Esophagus muscularis mucosa (tissue), 4 donors: ENCODE data around the gene TTLL1. TPM values are rescaled to one million over a fixed set of nuclear protein-coding genes. Genes with fewer than 3 reads are reported as not detected.

Experiments used
- DNase-seq: peaks from one replicate; pipeline ENCODE4 v3.0.0-alpha.2; 2017; ENCODE audit errors: extremely low spot score
- H3K27ac ChIP-seq, 4 donors: fragments of 200-600 bp; sonication (generic); replicated peaks in 1 of 4; 1 replicate in 3 of 4; 2 replicates in 1 of 4; pipeline ENCODE4 v1.5.1; 2016 to 2019; ENCODE audit warnings: mild to moderate bottlenecking in 1 of 4
- H3K27me3 ChIP-seq, 4 donors: fragments of 200-600 bp; sonication (generic); one replicate each; pipeline versions ENCODE4 v1.5.1 to v1.6.0; 2016 to 2019
- H3K36me3 ChIP-seq, 4 donors: fragments of 200-600 bp; sonication (generic); one replicate each; pipeline ENCODE4 v1.5.1; 2016 to 2019
- H3K4me1 ChIP-seq, 4 donors: fragments of 200-600 bp; sonication (generic); one replicate each; pipeline ENCODE4 v1.5.1; 2016 to 2019
- H3K4me3 ChIP-seq, 4 donors: fragments of 200-600 bp; sonication (generic); 1 replicate in 2 of 4; 2 replicates in 2 of 4; pipeline ENCODE4 v1.5.1; 2016 to 2019; ENCODE audit warnings: mild to moderate bottlenecking in 4 of 4, moderate library complexity in 1 of 4
- H3K9me3 ChIP-seq, 4 donors: fragments of 200-600 bp; sonication (generic); 1 replicate in 3 of 4; 2 replicates in 1 of 4; pipeline ENCODE4 v1.5.1; 2016 to 2019
- EP300 ChIP-seq: sonication (generic); formaldehyde crosslinking; IDR thresholded peaks from one replicate; pipeline ENCODE4 v1.6.1; 2017; ENCODE audit warnings: antibody characterized with exemption
- POLR2A ChIP-seq: fragments of 450-650 bp; IDR thresholded peaks from one replicate; pipeline ENCODE4 v1.6.1; 2017; ENCODE audit warnings: antibody characterized with exemption, moderate library complexity, mild to moderate bottlenecking, low read depth
- POLR2AphosphoS5 ChIP-seq, 2 donors: sonication (generic); formaldehyde crosslinking; IDR thresholded peaks; one replicate each; pipeline ENCODE4 v1.6.1; 2017; ENCODE audit warnings: antibody characterized with exemption in 2 of 2
- WGBS: methylation state at CpG from one replicate; pipeline ENCODE4 v1.1.5; 2018; 5-methylcytosine and 5-hydroxymethylcytosine counted together
- intact Hi-C: fragments of 100-400 bp; cut with DNase I; formaldehyde crosslinking; loops from one replicate; pipeline ENCODE4 v1.15.1; 2023
- total RNA-seq, 4 donors: library from RNA; depleted of rRNA; stranded (reverse); fragments of >200 nt; gene quantifications; one replicate each; pipeline versions ENCODE4 v1.1.0 to v1.2.1, GENCODE V29; 2016
- TF ChIP-seq, protein P1 (sequence below), 3 experiments: fragments of 200-600 bp in 2 of 3; fragments of 450-650 bp in 1 of 3; sonication (generic) in 2 of 3; IDR thresholded peaks; one replicate each; pipeline ENCODE4 v1.5.1; 2017 to 2019; ENCODE audit warnings: antibody characterized with exemption in 3 of 3, mild to moderate bottlenecking in 2 of 3, moderate library complexity in 1 of 3

TTLL1 gene
- total RNA-seq, 4 donors from 2014 or later, result 2.8 to 7.3 (median 4.1) TPM

- Histone ChIP-seq H3K9me3 (no peaks in the 10 kb centered on the region), H3K4me3 (peak overlapping the region in 1 of 4 donors; percentile 4), H3K27me3 (no peaks in the 10 kb centered on the region), H3K27ac (peak overlapping the region; percentile 62 to 74 (median 67)), H3K4me1 (peaks cover 42 to 95% (median 89%) of the 10 kb centered on the region in 4 donors), H3K36me3 (no peaks in the 10 kb centered on the region)
- intact Hi-C loops, result no loop called here
- no peak for DNase-seq
- WGBS, result 58% methylated on average over 4 of the region's 4 CpGs
- TF ChIP-seq, protein P1, sequence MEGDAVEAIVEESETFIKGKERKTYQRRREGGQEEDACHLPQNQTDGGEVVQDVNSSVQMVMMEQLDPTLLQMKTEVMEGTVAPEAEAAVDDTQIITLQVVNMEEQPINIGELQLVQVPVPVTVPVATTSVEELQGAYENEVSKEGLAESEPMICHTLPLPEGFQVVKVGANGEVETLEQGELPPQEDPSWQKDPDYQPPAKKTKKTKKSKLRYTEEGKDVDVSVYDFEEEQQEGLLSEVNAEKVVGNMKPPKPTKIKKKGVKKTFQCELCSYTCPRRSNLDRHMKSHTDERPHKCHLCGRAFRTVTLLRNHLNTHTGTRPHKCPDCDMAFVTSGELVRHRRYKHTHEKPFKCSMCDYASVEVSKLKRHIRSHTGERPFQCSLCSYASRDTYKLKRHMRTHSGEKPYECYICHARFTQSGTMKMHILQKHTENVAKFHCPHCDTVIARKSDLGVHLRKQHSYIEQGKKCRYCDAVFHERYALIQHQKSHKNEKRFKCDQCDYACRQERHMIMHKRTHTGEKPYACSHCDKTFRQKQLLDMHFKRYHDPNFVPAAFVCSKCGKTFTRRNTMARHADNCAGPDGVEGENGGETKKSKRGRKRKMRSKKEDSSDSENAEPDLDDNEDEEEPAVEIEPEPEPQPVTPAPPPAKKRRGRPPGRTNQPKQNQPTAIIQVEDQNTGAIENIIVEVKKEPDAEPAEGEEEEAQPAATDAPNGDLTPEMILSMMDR (IDR thresholded peaks at IDR 0.05), result no peak
- TF ChIP-seq EP300, result no peak
- TF ChIP-seq POLR2A, result no peak
- TF ChIP-seq POLR2AphosphoS5 (IDR thresholded peaks at IDR 0.05), result no peak
These were observed 80.3 kb downstream of the TTLL1 start for GRCh38 chr22:43008921-43009320.

- 95% methylated on average over 4 of the region's 4 CpGs for WGBS
- H3K4me1 ChIP-seq, result peaks cover 38 to 95% (median 89%) of the 10 kb centered on the region in 4 donors
- H3K27ac ChIP-seq, result peak overlapping the region; percentile 62 to 74 (median 67)
- no peaks in the 10 kb centered on the region for H3K36me3 ChIP-seq
- no peak for DNase-seq
- TF ChIP-seq, protein P1 (IDR thresholded peaks at IDR 0.05), result no peak
- TF ChIP-seq POLR2AphosphoS5 (IDR thresholded peaks at IDR 0.05), result peak in 1 of 2 donors; percentile 17
- no peaks in the 10 kb centered on the region for H3K27me3 ChIP-seq
- H3K9me3 ChIP-seq, result no peaks in the 10 kb centered on the region
- peak overlapping the region in 1 of 4 donors; percentile 4 for H3K4me3 ChIP-seq
- intact Hi-C loops, result no loop called here
These were observed 80.7 kb downstream of the TTLL1 start for GRCh38 chr22:43008509-43008908.

GRCh38 chr22:43007519-43008102 is 81.6 kb downstream of the TTLL1 start:
- H3K27ac ChIP-seq, result peak overlapping the region in 2 of 4 donors; percentile 71 to 74
- no peak for DNase-seq
- no peaks in the 10 kb centered on the region for H3K27me3 ChIP-seq
- H3K4me3 ChIP-seq, result no peak overlapping the region
- intact Hi-C loops, result no loop called here
- WGBS, result 72% methylated on average over 5 of the region's 5 CpGs
- no peaks in the 10 kb centered on the region for H3K36me3 ChIP-seq
- TF ChIP-seq POLR2A, result no peak
- TF ChIP-seq EP300, result no peak
- TF ChIP-seq, protein P1 (IDR thresholded peaks at IDR 0.05), result no peak
- TF ChIP-seq POLR2AphosphoS5 (IDR thresholded peaks at IDR 0.05), result no peak
- peaks cover 36 to 95% (median 88%) of the 10 kb centered on the region in 4 donors for H3K4me1 ChIP-seq
- H3K9me3 ChIP-seq, result no peaks in the 10 kb centered on the region

DNA sequence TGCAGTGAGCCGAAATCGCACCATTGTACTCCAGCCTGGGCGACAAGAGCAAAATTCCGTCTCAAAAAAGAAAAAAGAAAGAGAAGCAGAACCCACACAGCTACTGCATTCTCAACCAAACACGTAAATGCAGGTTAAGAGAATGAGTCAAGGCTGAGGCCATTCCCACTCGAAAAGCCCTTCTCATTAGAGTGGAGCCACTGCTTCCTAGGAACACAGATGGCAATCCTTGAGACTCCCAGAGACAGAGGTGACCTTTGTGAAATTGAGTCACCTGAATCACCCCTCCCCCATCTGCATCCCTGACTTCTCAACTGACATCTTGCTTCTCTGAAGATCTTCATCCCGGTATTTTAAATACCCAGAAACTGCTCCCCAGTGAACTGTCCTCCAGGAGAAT is 82.4 kb downstream of the TTLL1 start:
- H3K4me1 ChIP-seq, result peaks cover 40 to 97% (median 88%) of the 10 kb centered on the region in 4 donors

More for the DNA sequence above, 82.4 kb downstream of the TTLL1 start:
- WGBS, result 98% methylated on average over 7 of the region's 7 CpGs
- Histone ChIP-seq H3K27me3 (no peaks in the 10 kb centered on the region), H3K27ac (no peak overlapping the region), H3K36me3 (no peaks in the 10 kb centered on the region), H3K9me3 (no peaks in the 10 kb centered on the region), H3K4me3 (no peak overlapping the region)
- no peak for DNase-seq
- intact Hi-C loops, result no loop called here
- TF ChIP-seq, protein P1 (IDR thresholded peaks at IDR 0.05), result no peak
- TF ChIP-seq EP300 (no peak), POLR2AphosphoS5 (IDR thresholded peaks at IDR 0.05) (no peak), POLR2A (no peak)
